Measurements from ENCODE around the gene G2E3. TPM values are rescaled to one million over a fixed set of nuclear protein-coding genes. Genes with fewer than 3 reads are reported as not detected.

Gene G2E3
- total and polyA plus RNA-seq, 3 experiments from 2014 or later: 17.3 to 19.1 (median 18.2) TPM

Other genes with a start within 250 kb of the G2E3 start
- 10 to 100 TPM; 62.7 to 66.9 TPM for gene SCFD1, start 63.2 kb downstream of the G2E3 start, total RNA-seq
- 63.8 TPM for gene SCFD1, start 63.2 kb downstream of the G2E3 start, polyA plus RNA-seq